Fibroblast of villous mesenchyme (primary cell): Measurements from ENCODE around the gene MBD5. TPM values are rescaled to one million over a fixed set of nuclear protein-coding genes. Genes with fewer than 3 reads are reported as not detected.

Experiments
- DNase-seq: peaks from one replicate; pipeline ENCODE4 v3.0.0-alpha.2; 2010; ENCODE audit warnings: low read depth
- H3K4me3 ChIP-seq: 2 replicates; pipeline ENCODE4 v1.5.1; 2011; ENCODE audit warnings: low read depth, mild to moderate bottlenecking, low read length
- total RNA-seq: library from RNA; depleted of rRNA; stranded (reverse); fragments of >200 nt; gene quantifications from 2 replicates; pipeline ENCODE4 v1.2.3, GENCODE V29; 2012
- TF ChIP-seq, protein P1 (sequence below): IDR thresholded peaks from 2 replicates; pipeline ENCODE4 v1.5.1; 2012; ENCODE audit warnings: low read depth, mild to moderate bottlenecking, low read length; ENCODE audit not compliant: insufficient read depth

MBD5 gene
- total RNA-seq, 1 donor = 35.0 TPM

DNA sequence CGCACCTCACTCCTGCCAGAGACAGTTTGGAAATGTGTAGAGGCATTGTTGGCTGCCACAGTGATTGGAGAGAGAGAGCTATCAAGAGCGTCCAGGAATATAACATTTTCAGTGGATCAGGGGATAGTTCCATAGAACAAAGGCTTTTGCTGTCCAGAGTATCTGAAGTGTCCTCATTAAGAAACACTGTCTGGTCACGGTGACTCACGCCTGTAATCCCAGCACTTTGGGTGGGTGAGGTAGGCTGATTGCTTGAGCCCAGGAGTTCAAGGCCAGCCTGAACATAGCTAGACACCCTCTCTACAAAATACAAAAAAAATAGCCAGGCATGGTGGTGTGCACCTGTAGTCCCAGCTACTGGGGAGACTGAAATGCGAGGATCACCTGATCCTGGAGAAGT is 231.1 kb downstream of the MBD5 start:
- H3K4me3 ChIP-seq = no peak overlapping the region
- TF ChIP-seq, protein P1, sequence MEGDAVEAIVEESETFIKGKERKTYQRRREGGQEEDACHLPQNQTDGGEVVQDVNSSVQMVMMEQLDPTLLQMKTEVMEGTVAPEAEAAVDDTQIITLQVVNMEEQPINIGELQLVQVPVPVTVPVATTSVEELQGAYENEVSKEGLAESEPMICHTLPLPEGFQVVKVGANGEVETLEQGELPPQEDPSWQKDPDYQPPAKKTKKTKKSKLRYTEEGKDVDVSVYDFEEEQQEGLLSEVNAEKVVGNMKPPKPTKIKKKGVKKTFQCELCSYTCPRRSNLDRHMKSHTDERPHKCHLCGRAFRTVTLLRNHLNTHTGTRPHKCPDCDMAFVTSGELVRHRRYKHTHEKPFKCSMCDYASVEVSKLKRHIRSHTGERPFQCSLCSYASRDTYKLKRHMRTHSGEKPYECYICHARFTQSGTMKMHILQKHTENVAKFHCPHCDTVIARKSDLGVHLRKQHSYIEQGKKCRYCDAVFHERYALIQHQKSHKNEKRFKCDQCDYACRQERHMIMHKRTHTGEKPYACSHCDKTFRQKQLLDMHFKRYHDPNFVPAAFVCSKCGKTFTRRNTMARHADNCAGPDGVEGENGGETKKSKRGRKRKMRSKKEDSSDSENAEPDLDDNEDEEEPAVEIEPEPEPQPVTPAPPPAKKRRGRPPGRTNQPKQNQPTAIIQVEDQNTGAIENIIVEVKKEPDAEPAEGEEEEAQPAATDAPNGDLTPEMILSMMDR = no peak
- no peak for DNase-seq

DNA sequence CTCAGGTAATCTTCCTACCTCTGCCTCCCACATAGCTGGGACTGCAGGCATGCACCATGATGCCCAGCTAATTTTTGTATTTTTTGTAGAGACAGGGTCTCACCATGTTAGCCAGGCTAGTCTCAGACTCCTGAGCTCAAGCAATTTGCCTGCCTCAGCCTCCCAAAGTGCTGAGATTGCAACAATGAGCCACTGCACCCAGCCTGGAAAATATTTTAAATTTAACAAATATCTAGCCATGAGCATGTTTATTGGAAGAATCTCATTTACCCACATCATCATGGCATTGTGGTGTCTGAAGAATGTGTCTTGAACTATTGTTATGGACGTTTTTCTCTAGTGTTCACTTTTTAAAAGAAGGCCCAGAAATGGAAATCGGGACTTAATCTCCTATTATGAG is 231.8 kb downstream of the MBD5 start:
- no peak overlapping the region for H3K4me3 ChIP-seq
- TF ChIP-seq, protein P1 = no peak
- no peak for DNase-seq

DNA sequence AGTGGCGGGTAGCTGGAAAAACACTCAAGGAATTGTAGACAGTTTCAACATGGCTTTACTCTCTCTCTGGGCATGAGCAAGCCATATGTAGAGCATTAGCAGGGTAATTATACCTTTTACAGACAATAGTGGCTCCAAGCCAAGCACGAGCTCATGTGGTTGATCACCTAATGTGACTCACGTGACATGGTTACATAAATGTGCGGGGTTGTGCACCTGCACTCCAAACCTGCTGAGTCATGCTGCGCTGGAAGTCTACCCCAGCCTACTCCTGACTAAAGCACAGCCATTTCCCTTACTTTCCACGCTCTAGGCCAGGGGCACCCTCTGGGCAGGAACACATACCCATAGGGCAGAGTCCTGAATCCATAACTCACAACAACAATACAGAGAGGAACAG is 232.8 kb downstream of the MBD5 start:
- DNase-seq = no peak
- no peak overlapping the region for H3K4me3 ChIP-seq
- TF ChIP-seq, protein P1 = no peak

DNA sequence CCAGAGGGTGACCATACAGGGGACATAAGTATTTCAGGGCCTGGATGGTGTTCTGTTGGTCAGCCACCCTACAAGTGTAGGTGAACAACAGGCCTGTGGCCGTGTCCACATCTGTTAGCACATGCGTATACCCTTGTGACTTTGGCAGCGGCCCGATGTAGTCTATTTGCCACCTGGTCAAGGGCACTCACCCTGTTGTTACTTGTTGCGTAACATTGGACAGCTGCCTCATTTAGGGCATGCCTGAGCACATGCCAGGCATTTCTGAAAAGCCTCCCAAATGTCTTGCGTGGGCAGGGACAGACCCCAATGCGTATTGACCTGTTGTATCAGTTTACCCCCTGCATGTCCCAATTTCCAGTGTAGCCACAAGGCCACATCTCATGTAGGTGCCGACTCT is 235.0 kb downstream of the MBD5 start:
- no peak for DNase-seq
- TF ChIP-seq, protein P1 = no peak

DNA sequence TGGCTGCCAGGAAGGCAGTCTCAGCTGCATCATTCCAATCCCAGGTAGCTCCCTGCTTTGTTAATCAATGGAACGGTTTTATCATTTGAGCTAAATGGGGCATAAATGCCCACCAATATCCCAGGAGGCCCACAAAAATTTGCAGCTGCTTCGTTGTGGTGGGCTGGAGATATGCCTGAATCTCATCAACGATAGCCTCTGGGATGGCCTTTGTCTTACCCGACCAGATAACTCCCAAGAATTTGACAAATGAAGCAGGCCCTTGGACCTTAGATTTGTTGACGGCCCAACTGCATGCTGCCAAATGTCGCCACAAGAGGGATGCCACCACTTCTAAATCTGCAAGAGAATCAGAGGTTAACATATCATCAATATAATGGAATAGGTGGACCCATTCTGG is 236.4 kb downstream of the MBD5 start:
- H3K4me3 ChIP-seq = no peak overlapping the region
- TF ChIP-seq, protein P1 = no peak
- no peak for DNase-seq

More for the DNA sequence above, 235.0 kb downstream of the MBD5 start:
- no peak overlapping the region for H3K4me3 ChIP-seq

DNA sequence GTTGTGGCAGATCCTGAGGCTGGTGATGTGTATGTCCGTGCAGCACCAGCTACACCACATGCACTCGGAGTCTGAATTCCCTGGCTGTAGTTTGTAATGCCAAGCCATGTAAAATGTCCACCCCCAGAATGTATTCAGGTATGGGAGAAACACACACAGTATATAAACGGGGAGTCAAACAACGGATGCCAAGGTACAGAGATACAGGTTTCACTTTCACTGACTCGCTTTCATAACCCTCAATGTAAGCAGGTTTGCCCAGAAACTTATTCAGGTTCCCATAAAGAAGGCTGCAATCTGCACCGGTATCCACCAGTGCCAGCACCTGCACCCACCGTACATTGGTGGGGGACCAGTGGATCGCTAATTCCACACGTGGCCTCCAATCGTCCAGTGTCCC is 237.2 kb downstream of the MBD5 start:
- TF ChIP-seq, protein P1 = no peak
- no peak overlapping the region for H3K4me3 ChIP-seq
- no peak for DNase-seq

DNA sequence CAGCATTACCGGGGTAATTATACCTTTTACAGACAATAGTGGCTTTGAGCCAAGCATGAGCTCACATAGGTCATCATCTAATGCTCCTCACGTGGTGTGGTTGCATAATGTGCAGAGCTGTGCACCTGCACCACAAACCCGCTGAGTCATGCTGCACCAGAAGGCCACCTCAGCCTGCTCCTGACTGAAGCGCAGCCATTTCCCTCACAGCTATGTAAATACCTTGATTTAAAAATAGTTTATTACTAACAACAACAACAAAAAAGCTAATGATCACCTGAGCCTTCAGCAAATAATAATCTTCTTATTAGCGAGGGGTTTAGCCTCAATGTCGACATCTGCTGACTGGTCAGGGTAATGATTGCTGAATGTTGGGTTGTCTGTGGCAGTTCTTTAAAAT is 238.8 kb downstream of the MBD5 start:
- TF ChIP-seq, protein P1 = no peak
- no peak for DNase-seq
- H3K4me3 ChIP-seq = no peak overlapping the region
